HEK293 (cell line): ENCODE results near the gene CNN2.
A peak's percentile ranks its signal among the peaks of the same experiment; 100 is the strongest.

Experiments
- CTCF ChIA-PET: fragments of 350-600 bp; formaldehyde crosslinking; extraction: SDS; loops from one replicate; lab custom pipeline; 2021; ENCODE audit warnings: antibody characterized with exemption; lab: Yijun Ruan, JAX
- POLR2A ChIA-PET: fragments of 300-600 bp; formaldehyde crosslinking; extraction: SDS; loops from one replicate; lab custom pipeline; 2020; ENCODE audit warnings: antibody characterized with exemption, inconsistent platforms; lab: Yijun Ruan, JAX
- H3K27ac ChIP-seq: fragments of 200-500 bp; sonication (Bioruptor generic); 2 replicates; pipeline ENCODE4 v1.5.1; 2014; ENCODE audit warnings: low read depth, low read length, control low read depth, inconsistent platforms; ENCODE audit errors: extremely low read depth
- H3K36me3 ChIP-seq, 2 experiments: fragments of 200-500 bp in 1 of 2; sonication (Bioruptor generic) in 1 of 2; 1 replicate in 1 of 2; 2 replicates in 1 of 2; pipeline ENCODE4 v1.5.1; 2014 to 2017; ENCODE audit warnings: inconsistent platforms in 2 of 2, low read length in 2 of 2; ENCODE audit not compliant: control insufficient read depth in 2 of 2, insufficient read depth in 1 of 2
- H3K4me1 ChIP-seq: fragments of 200-500 bp; sonication (Bioruptor generic); 2 replicates; pipeline ENCODE4 v1.5.1; 2014; ENCODE audit warnings: mild to moderate bottlenecking, low read length, inconsistent platforms; ENCODE audit not compliant: control insufficient read depth, insufficient read depth
- H3K4me3 ChIP-seq: 2 replicates; pipeline ENCODE4 v1.5.1; 2011; ENCODE audit warnings: low read depth, mild to moderate bottlenecking, control low read depth, low read length, moderate library complexity
- H3K9me3 ChIP-seq: fragments of 200-500 bp; sonication (Bioruptor generic); 2 replicates; pipeline ENCODE4 v1.5.1; 2014; ENCODE audit warnings: low read depth, low read length, inconsistent platforms; ENCODE audit not compliant: control insufficient read depth, insufficient read depth
- BCL11B ChIP-seq: fragments of 450-650 bp; formaldehyde crosslinking; IDR thresholded peaks from 2 replicates; pipeline ENCODE4 v1.5.1; 2016; ENCODE audit warnings: low read depth, missing biosample characterization, missing genetic modification characterization
- BCL6B ChIP-seq: fragments of 450-650 bp; formaldehyde crosslinking; IDR thresholded peaks from 2 replicates; pipeline ENCODE4 v1.5.1; 2017; ENCODE audit warnings: missing biosample characterization, missing genetic modification characterization
- HIC1 ChIP-seq: fragments of 450-650 bp; formaldehyde crosslinking; IDR thresholded peaks from 2 replicates; pipeline ENCODE4 v1.5.1; 2016; ENCODE audit warnings: missing biosample characterization, missing genetic modification characterization
- PRDM2 ChIP-seq: fragments of 450-650 bp; formaldehyde crosslinking; IDR thresholded peaks from 2 replicates; pipeline ENCODE4 v1.5.1; 2016; ENCODE audit warnings: missing biosample characterization, missing genetic modification characterization, borderline replicate concordance
- WT1 ChIP-seq: fragments of 450-650 bp; formaldehyde crosslinking; IDR thresholded peaks from 2 replicates; pipeline ENCODE4 v1.5.1; 2016; ENCODE audit warnings: missing biosample characterization, missing genetic modification characterization
- ZNF148 ChIP-seq: fragments of 450-650 bp; formaldehyde crosslinking; IDR thresholded peaks from 2 replicates; pipeline ENCODE4 v1.5.0; 2017; ENCODE audit warnings: missing biosample characterization, missing genetic modification characterization, borderline replicate concordance
- ZNF211 ChIP-seq: fragments of 450-650 bp; formaldehyde crosslinking; IDR thresholded peaks from 2 replicates; pipeline ENCODE4 v1.5.1; 2016; ENCODE audit warnings: low read depth, missing biosample characterization, missing genetic modification characterization
- ZNF48 ChIP-seq: fragments of 450-650 bp; formaldehyde crosslinking; IDR thresholded peaks from 2 replicates; pipeline ENCODE4 v1.5.1; 2016; ENCODE audit warnings: missing biosample characterization, missing genetic modification characterization
- ZNF654 ChIP-seq: fragments of 450-650 bp; formaldehyde crosslinking; IDR thresholded peaks from 2 replicates; pipeline ENCODE4 v1.5.1; 2016; ENCODE audit warnings: low read depth, missing biosample characterization, missing genetic modification characterization
- ZNF837 ChIP-seq: fragments of 450-650 bp; formaldehyde crosslinking; IDR thresholded peaks from 2 replicates; pipeline ENCODE4 v1.5.1; 2016; ENCODE audit warnings: missing biosample characterization, missing genetic modification characterization
- ZSCAN30 ChIP-seq: fragments of 450-650 bp; IDR thresholded peaks from 2 replicates; pipeline ENCODE4 v1.5.1; 2018; ENCODE audit warnings: missing biosample characterization, mild to moderate bottlenecking, missing genetic modification characterization, moderate library complexity
- TF ChIP-seq, protein P1 (sequence below): fragments of 450-650 bp; formaldehyde crosslinking; IDR thresholded peaks from 2 replicates; pipeline ENCODE4 v1.5.1; 2016; ENCODE audit warnings: missing biosample characterization, missing genetic modification characterization
- TF ChIP-seq, protein P2 (sequence below): fragments of 450-650 bp; formaldehyde crosslinking; IDR thresholded peaks from 2 replicates; pipeline ENCODE4 v1.5.1; 2016; ENCODE audit warnings: missing biosample characterization, missing genetic modification characterization

CNN2 gene

DNA sequence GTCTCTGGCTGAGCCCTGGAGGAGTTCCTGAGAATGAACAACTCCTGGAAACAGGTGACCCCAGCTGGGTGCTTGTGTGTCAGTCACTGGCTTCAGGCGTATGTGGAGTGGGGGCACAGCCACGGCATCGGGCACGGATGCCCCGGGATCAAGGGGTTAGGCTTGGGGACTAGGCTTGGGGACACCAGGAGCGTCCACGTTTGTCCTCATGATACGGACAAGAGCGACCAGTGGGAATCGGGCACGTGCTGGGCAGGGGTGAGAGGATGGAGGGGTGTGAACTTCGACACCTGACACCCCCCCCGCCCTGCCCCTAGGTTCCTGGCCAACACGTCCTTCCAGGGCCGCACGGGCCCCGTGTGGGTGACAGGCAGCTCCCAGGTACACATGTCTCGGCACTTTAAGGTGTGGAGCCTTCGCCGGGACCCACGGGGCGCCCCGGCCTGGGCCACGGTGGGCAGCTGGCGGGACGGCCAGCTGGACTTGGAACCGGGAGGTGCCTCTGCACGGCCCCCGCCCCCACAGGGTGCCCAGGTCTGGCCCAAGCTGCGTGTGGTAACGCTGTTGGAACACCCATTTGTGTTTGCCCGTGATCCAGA lies 22.1 kb upstream of the CNN2 start (continued):
- TF ChIP-seq PRDM2 (tag by site-specific recombination) (no peak), WT1 (no peak), ZSCAN30 (tag by site-specific recombination) (no peak), ZNF837 (tag by site-specific recombination) (no peak), ZNF211 (tag by site-specific recombination) (no peak), ZNF654 (tag by site-specific recombination) (no peak), ZNF148 (tag by site-specific recombination) (no peak)
- TF ChIP-seq, protein P1, sequence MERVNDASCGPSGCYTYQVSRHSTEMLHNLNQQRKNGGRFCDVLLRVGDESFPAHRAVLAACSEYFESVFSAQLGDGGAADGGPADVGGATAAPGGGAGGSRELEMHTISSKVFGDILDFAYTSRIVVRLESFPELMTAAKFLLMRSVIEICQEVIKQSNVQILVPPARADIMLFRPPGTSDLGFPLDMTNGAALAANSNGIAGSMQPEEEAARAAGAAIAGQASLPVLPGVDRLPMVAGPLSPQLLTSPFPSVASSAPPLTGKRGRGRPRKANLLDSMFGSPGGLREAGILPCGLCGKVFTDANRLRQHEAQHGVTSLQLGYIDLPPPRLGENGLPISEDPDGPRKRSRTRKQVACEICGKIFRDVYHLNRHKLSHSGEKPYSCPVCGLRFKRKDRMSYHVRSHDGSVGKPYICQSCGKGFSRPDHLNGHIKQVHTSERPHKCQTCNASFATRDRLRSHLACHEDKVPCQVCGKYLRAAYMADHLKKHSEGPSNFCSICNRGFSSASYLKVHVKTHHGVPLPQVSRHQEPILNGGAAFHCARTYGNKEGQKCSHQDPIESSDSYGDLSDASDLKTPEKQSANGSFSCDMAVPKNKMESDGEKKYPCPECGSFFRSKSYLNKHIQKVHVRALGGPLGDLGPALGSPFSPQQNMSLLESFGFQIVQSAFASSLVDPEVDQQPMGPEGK (tag by site-specific recombination), result no peak

DNA sequence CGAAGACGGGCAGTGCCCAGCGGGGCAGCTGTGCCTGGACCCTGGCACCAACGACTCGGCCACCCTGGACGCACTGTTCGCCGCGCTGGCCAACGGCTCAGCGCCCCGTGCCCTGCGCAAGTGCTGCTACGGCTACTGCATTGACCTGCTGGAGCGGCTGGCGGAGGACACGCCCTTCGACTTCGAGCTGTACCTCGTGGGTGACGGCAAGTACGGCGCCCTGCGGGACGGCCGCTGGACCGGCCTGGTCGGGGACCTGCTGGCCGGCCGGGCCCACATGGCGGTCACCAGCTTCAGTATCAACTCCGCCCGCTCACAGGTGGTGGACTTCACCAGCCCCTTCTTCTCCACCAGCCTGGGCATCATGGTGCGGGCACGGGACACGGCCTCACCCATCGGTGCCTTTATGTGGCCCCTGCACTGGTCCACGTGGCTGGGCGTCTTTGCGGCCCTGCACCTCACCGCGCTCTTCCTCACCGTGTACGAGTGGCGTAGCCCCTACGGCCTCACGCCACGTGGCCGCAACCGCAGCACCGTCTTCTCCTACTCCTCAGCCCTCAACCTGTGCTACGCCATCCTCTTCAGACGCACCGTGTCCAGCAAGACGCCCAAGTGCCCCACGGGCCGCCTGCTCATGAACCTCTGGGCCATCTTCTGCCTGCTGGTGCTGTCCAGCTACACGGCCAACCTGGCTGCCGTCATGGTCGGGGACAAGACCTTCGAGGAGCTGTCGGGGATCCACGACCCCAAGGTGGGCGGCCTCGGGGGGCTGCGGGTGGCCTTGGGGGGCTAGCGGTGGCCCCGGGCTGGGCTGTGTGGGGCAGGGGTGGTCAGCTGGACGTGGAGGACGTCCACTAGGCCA lies 21.4 kb upstream of the CNN2 start:
- ChIA-PET POLR2A (interaction anchor here (0.5 to 1.1 kb wide), 2 partner anchors 9 to 39 kb away, joined by 3 read pairs; no protein-coding TSS in a partner anchor), CTCF (interaction anchor here (0.7 to 1.5 kb wide), 3 partner anchors 102 to 236 kb away, joined by 3 to 7 read pairs (median 4); no protein-coding TSS in a partner anchor)
- no peaks in the 10 kb centered on the region; the same call in 1 of the 2 replicates for H3K4me1 ChIP-seq
- H3K27ac ChIP-seq, result no peak overlapping the region
- peaks cover 0 to 6% of the 10 kb centered on the region in 2 experiments; a peak in 1 of 3 replicates for H3K36me3 ChIP-seq
- H3K9me3 ChIP-seq, result no peaks in the 10 kb centered on the region
- H3K4me3 ChIP-seq, result no peak overlapping the region
- no peak for TF ChIP-seq BCL11B (tag by site-specific recombination)
- TF ChIP-seq BCL6B (tag by site-specific recombination), result no peak
- TF ChIP-seq HIC1 (tag by site-specific recombination), result peak; percentile 51
- TF ChIP-seq, protein P2, sequence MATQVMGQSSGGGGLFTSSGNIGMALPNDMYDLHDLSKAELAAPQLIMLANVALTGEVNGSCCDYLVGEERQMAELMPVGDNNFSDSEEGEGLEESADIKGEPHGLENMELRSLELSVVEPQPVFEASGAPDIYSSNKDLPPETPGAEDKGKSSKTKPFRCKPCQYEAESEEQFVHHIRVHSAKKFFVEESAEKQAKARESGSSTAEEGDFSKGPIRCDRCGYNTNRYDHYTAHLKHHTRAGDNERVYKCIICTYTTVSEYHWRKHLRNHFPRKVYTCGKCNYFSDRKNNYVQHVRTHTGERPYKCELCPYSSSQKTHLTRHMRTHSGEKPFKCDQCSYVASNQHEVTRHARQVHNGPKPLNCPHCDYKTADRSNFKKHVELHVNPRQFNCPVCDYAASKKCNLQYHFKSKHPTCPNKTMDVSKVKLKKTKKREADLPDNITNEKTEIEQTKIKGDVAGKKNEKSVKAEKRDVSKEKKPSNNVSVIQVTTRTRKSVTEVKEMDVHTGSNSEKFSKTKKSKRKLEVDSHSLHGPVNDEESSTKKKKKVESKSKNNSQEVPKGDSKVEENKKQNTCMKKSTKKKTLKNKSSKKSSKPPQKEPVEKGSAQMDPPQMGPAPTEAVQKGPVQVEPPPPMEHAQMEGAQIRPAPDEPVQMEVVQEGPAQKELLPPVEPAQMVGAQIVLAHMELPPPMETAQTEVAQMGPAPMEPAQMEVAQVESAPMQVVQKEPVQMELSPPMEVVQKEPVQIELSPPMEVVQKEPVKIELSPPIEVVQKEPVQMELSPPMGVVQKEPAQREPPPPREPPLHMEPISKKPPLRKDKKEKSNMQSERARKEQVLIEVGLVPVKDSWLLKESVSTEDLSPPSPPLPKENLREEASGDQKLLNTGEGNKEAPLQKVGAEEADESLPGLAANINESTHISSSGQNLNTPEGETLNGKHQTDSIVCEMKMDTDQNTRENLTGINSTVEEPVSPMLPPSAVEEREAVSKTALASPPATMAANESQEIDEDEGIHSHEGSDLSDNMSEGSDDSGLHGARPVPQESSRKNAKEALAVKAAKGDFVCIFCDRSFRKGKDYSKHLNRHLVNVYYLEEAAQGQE (tag by site-specific recombination), result peak; percentile 59
- TF ChIP-seq ZNF48 (tag by site-specific recombination), result no peak
